OCI-LY7 (cell line): Measurements from ENCODE around the gene ABCA2.

Experiments
- EZH2phosphoT487 ChIP-seq: fragments of 200-600 bp; sonication (generic); IDR thresholded peaks from 2 replicates; pipeline ENCODE4 v1.6.1; 2018; ENCODE audit warnings: low read depth, borderline replicate concordance, mild to moderate bottlenecking, mixed run types, antibody characterized with exemption, low read length, moderate library complexity, mixed read lengths
- TF ChIP-seq, protein P1 (sequence below): fragments of 200-600 bp; sonication (generic); conservative IDR thresholded peaks from 2 replicates; pipeline ENCODE4 v1.5.1; 2014; ENCODE audit warnings: mild to moderate bottlenecking, antibody characterized with exemption, low read length, moderate library complexity, mixed read lengths

DNA sequence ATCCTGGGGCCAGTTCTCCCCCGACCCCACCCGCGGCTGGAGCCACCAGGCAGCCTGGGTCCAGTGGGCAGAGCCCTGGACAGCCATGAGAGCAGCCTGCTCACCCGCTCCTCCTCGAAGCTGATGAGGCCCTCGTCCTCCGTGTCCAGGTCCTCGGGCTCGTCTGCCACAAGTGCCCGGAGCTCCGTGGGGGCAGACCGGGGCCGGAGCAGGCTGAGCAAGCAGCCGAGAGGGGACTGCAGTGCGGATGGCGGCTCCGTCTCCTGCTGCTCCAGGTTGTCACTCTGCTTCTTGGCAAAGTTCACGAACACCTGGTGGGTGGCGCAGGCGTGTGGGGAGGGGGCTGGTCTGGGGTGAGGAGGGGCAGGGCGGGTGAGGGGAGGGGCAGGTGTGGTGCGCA lies 19.7 kb downstream of the ABCA2 start:
- TF ChIP-seq, protein P1, sequence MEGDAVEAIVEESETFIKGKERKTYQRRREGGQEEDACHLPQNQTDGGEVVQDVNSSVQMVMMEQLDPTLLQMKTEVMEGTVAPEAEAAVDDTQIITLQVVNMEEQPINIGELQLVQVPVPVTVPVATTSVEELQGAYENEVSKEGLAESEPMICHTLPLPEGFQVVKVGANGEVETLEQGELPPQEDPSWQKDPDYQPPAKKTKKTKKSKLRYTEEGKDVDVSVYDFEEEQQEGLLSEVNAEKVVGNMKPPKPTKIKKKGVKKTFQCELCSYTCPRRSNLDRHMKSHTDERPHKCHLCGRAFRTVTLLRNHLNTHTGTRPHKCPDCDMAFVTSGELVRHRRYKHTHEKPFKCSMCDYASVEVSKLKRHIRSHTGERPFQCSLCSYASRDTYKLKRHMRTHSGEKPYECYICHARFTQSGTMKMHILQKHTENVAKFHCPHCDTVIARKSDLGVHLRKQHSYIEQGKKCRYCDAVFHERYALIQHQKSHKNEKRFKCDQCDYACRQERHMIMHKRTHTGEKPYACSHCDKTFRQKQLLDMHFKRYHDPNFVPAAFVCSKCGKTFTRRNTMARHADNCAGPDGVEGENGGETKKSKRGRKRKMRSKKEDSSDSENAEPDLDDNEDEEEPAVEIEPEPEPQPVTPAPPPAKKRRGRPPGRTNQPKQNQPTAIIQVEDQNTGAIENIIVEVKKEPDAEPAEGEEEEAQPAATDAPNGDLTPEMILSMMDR, result no peak
- TF ChIP-seq EZH2phosphoT487, result no peak
